GM13976 (cell line): ENCODE data around the gene GULP1.
"Not testable (repeated sequence)": the region's sequence is repeated elsewhere in the genome, so short reads cannot be mapped to it uniquely, and the experiment has no call there.

Experiments
- DNase-seq: peaks from one replicate; pipeline ENCODE4 v3.0.0; 2012; ENCODE audit warnings: low spot score
- in situ Hi-C: fragments of 300-500 bp; cut with MboI; formaldehyde crosslinking; loops from one replicate; pipeline ENCODE4 v1.12.0; 2022; ENCODE audit warnings: low sequenced_read_pairs, mixed read lengths, inconsistent platforms; ENCODE audit not compliant: unreplicated experiment
- TF ChIP-seq, protein P1 (sequence below): IDR thresholded peaks from 2 replicates; pipeline ENCODE4 v1.5.1; 2012; ENCODE audit warnings: borderline replicate concordance, mild to moderate bottlenecking; ENCODE audit not compliant: insufficient read depth; ENCODE audit errors: extremely low read depth, missing control alignments, control extremely low read depth

GULP1 gene

DNA sequence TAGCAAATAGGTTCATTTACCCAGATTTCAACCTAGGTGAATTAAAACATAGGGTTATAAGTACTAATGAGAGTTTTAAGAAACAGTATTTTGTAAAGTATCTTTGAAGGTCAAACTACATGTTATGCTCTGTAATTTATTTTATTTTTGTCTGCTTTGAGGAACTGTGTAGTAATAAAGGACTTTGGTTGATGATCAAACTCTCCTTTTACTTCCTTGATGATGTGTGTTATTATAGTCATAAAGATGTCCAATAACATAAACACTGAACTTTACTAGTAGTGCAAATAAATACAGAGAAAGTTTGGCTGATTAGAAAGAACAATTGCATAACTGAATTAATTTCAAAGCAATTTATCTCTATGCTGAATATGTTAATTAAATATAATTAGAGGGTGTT, 6.3 kb downstream of the GULP1 start:
- in situ Hi-C loops: no loop called here
- TF ChIP-seq, protein P1, sequence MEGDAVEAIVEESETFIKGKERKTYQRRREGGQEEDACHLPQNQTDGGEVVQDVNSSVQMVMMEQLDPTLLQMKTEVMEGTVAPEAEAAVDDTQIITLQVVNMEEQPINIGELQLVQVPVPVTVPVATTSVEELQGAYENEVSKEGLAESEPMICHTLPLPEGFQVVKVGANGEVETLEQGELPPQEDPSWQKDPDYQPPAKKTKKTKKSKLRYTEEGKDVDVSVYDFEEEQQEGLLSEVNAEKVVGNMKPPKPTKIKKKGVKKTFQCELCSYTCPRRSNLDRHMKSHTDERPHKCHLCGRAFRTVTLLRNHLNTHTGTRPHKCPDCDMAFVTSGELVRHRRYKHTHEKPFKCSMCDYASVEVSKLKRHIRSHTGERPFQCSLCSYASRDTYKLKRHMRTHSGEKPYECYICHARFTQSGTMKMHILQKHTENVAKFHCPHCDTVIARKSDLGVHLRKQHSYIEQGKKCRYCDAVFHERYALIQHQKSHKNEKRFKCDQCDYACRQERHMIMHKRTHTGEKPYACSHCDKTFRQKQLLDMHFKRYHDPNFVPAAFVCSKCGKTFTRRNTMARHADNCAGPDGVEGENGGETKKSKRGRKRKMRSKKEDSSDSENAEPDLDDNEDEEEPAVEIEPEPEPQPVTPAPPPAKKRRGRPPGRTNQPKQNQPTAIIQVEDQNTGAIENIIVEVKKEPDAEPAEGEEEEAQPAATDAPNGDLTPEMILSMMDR: no peak
- no peak for DNase-seq

DNA sequence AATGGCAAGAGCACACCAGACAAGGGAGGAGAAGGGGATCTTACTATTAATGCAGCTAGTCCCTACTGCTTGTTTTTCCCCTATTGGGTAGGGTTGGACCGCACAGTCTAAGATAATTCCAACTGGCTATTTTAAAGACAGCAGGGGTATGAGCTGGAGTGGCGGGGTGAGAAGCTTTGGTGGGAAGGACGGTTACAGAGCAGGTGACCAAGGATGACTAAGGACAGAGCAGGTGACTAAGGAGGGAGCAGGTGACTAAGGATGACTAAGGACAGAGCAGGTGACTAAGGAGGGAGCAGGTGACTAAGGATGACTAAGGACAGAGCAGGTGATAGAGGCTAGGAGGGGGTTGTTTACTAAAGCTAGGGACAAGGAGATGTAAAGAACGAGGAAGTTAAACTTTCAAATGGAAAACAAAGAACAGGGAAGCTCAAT, 7.3 kb downstream of the GULP1 start:
- DNase-seq, in situ Hi-C loops: not testable (repeated sequence)

DNA sequence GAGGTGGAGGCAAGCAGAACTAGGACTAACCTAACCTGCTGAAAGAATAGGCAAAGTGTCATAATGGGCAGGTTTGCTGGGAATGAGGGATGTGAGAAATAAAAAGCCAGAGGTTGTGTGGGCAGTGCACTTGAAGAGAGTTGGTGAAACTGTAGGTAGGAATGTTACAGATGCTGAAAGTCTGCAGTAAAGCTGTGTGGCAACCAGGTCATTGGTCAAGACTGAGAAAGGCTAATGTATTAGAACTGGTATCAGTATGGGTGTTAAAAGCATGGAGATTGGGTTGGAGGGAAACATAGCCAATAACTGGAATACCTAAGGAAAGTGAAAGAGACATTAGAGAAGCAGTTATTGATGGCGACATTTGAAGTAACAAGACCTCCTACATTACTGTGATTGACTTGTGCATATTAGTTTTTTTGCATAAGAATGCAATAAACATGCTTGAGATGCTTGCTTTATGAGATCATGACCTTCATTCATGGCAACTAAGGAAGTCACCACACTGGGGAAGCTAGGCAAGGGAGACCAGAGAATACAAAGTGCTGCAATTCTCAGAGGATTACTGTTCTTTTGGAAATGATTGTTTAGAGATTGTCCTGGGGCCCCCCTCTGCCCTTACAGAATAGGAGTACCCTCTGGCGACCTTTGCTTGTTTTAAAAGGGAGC, 11.8 kb downstream of the GULP1 start:
- in situ Hi-C loops: no loop called here
- DNase-seq: no peak
- TF ChIP-seq, protein P1: no peak

DNA sequence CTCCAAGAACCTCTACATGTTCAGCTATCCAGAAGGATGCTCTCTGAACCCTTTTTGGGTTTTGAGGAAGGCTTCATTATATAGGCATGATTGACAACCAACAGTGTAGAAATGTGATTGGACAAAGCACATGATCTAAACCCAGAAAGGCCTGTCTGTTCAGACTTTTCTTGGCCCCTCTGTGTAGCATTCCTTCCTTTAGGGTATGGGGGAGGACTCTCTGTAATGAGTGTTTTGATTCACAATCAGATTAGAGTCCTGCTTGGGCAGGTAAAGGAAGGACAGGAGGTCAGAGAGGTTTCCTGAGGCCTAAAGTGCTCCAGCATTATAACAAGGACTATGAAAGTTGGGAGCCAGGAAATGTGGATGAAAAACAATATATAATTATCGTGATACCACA, 13.6 kb downstream of the GULP1 start:
- in situ Hi-C loops: no loop called here
- TF ChIP-seq, protein P1: no peak
- no peak for DNase-seq

DNA sequence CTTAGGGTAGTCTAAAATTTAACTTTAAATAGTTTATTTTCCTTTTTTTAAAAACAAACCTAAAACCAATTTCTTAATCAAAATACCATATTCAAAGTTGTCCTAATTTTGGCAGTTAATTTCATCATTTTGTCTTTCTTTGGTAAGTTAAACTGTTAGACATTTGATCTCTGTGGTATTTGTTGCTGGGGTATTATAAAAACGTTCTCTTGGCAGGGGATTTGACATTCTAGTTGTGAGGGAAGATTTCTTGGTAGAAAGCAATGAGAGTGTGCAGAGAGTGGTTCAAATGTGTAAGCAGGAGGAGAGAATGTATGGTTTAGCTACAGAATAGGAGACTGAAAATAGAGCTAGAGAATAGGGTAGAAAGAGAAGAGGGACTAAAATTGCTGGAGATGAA, 14.6 kb downstream of the GULP1 start:
- TF ChIP-seq, protein P1: no peak
- no peak for DNase-seq
- in situ Hi-C loops: no loop called here

DNA sequence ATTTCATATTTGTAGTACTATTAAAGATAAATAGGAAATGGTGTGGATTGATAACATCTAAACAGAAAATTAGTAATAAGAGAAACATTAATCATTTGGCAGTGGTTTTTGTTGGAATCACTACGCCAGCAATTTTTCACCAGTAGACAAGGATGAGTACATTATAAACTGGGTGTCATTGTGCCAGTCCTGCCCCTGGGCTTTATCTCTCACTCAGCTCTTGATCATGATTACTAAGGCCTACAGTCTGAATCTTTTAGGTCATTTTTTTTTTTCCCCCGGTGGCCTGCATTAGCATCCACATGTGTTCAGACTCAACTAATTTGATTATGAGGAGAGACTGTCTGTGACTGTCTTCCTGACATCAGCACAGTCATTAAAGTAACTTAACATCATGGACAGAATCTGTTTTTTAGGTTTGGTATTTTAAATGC, 16.2 kb downstream of the GULP1 start:
- in situ Hi-C loops: no loop called here
- TF ChIP-seq, protein P1: no peak

DNA sequence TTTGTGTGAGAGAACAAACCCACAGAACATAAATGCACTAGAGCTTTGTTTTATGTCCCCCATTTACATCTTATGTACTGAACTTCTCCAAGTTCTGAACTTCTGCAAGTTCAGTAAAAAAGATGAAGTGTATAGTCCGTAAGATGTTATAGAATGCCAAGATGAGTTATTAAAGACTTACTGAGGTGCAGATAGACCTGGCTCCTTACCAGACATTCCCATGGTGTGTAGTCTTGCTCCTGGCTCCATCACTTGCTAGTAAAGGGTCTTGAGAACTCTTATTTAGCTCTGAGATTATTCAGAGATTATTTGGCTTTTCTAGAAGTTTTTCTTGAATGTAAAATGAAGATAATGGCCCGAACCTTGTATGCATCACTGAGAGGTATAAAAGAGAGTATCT, 16.8 kb downstream of the GULP1 start:
- in situ Hi-C loops: no loop called here
- TF ChIP-seq, protein P1: no peak
- DNase-seq: no peak

More for the DNA sequence above, 16.2 kb downstream of the GULP1 start:
- DNase-seq: no peak
